Hepatocyte (in vitro differentiated cells): ENCODE data around the gene NXT1. TPM values are rescaled to one million over a fixed set of nuclear protein-coding genes. Genes with fewer than 3 reads are reported as not detected.

ENCODE experiments used
- DNase-seq: peaks from one replicate; pipeline ENCODE4 v3.0.0-alpha.2; 2016; ENCODE audit warnings: low spot score
- H2AFZ ChIP-seq: fragments of 200-600 bp; sonication (generic); 2 replicates; pipeline ENCODE4 v1.6.0; 2016; ENCODE audit warnings: antibody characterized with exemption, mild to moderate bottlenecking
- H3K27ac ChIP-seq: fragments of 200-600 bp; sonication (generic); 2 replicates; pipeline ENCODE4 v1.5.1; 2016; ENCODE audit warnings: mild to moderate bottlenecking
- H3K27me3 ChIP-seq: fragments of 200-600 bp; sonication (generic); 2 replicates; pipeline ENCODE4 v1.6.1; 2016
- H3K36me3 ChIP-seq: fragments of 200-600 bp; sonication (generic); replicated peaks from 2 replicates; pipeline ENCODE4 v1.5.1; 2016; ENCODE audit warnings: low read depth; ENCODE audit not compliant: insufficient read depth
- H3K4me1 ChIP-seq: fragments of 200-600 bp; sonication (generic); 2 replicates; pipeline ENCODE4 v1.5.1; 2016; ENCODE audit warnings: mild to moderate bottlenecking, moderate library complexity; ENCODE audit not compliant: insufficient read depth
- H3K4me2 ChIP-seq: fragments of 200-600 bp; sonication (generic); 2 replicates; pipeline ENCODE4 v1.6.0; 2016
- H3K4me3 ChIP-seq: fragments of 200-600 bp; sonication (generic); 2 replicates; pipeline ENCODE4 v1.5.1; 2016; ENCODE audit warnings: mild to moderate bottlenecking
- H3K79me2 ChIP-seq: fragments of 200-600 bp; sonication (generic); 2 replicates; pipeline ENCODE4 v1.6.0; 2017; ENCODE audit warnings: mild to moderate bottlenecking
- H3K9me2 ChIP-seq: fragments of 200-600 bp; sonication (generic); replicated peaks from 2 replicates; pipeline ENCODE4 v1.6.0; 2017; ENCODE audit warnings: mild to moderate bottlenecking; ENCODE audit not compliant: insufficient read depth
- H3K9me3 ChIP-seq: fragments of 200-600 bp; sonication (generic); 2 replicates; pipeline ENCODE4 v1.5.1; 2016; ENCODE audit warnings: low read depth, mild to moderate bottlenecking
- H4K20me1 ChIP-seq: fragments of 200-600 bp; sonication (generic); 2 replicates; pipeline ENCODE4 v1.6.0; 2016; ENCODE audit warnings: mild to moderate bottlenecking; ENCODE audit not compliant: insufficient read depth, poor library complexity, severe bottlenecking
- EZH2 ChIP-seq: fragments of 200-600 bp; sonication (generic); IDR thresholded peaks from 2 replicates; pipeline ENCODE4 v1.6.1; 2016; ENCODE audit warnings: antibody characterized with exemption, mild to moderate bottlenecking, borderline replicate concordance
- EZH2phosphoT487 ChIP-seq: fragments of 200-600 bp; sonication (generic); IDR thresholded peaks from one replicate; pipeline ENCODE4 v1.6.1; 2018; ENCODE audit warnings: antibody characterized with exemption, mild to moderate bottlenecking, low read depth, moderate library complexity; ENCODE audit not compliant: unreplicated experiment, severe bottlenecking
- WGBS: methylation state at CpG from one replicate; pipeline ENCODE4 v1.1.6; 2016; ENCODE audit warnings: low lambda C conversion rate; ENCODE audit errors: missing lambda C conversion rate; 5-methylcytosine and 5-hydroxymethylcytosine counted together
- polyA plus RNA-seq: library from polyadenylated mRNA; unstranded; fragments of >200 nt; fragmentation: Nextera tagmentation; extraction: Ambion mirVana; gene quantifications from 2 replicates; pipeline ENCODE4 v1.2.1, GENCODE V29; 2016
- total RNA-seq: library from RNA; depleted of rRNA; stranded (reverse); fragments of >200 nt; gene quantifications from 2 replicates; pipeline ENCODE4 v1.2.3, GENCODE V29; 2014
- TF ChIP-seq, protein P1 (sequence below): fragments of 200-600 bp; sonication (generic); IDR thresholded peaks from 2 replicates; pipeline ENCODE4 v1.5.1; 2016; ENCODE audit warnings: antibody characterized with exemption, mild to moderate bottlenecking; ENCODE audit not compliant: poor library complexity

The NXT1 gene
- total and polyA plus RNA-seq, 2 experiments from 2014 or later: 29.7 to 36.3 TPM

DNA sequence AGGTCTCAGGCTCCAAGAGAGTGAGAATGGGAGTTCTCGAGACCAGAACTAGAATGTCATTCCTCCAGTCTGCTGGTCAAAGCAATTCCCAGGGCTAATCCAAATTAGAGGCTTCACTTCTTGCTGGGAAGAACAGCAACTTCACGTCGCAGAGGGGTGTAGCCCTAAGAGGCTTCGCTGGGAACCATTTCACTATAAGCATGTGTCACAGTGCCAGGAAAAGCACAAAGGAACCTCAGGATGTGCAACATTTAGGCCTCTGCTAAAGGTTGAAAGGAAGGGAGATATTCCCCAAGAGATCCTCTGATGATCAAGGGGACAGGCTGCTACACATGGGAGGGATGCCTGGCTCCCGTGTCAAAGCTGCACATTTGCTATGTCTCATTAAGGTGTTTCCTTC lies 35.9 kb upstream of the NXT1 start:
- H3K79me2 ChIP-seq: no peaks in the 10 kb centered on the region
- H3K27me3 ChIP-seq: no peaks in the 10 kb centered on the region
- no peak overlapping the region for H3K4me3 ChIP-seq
- no peaks in the 10 kb centered on the region for H3K36me3 ChIP-seq
- H3K9me3 ChIP-seq: no peaks in the 10 kb centered on the region
- no peak for DNase-seq
- no peak overlapping the region for H2AFZ ChIP-seq
- TF ChIP-seq, protein P1, sequence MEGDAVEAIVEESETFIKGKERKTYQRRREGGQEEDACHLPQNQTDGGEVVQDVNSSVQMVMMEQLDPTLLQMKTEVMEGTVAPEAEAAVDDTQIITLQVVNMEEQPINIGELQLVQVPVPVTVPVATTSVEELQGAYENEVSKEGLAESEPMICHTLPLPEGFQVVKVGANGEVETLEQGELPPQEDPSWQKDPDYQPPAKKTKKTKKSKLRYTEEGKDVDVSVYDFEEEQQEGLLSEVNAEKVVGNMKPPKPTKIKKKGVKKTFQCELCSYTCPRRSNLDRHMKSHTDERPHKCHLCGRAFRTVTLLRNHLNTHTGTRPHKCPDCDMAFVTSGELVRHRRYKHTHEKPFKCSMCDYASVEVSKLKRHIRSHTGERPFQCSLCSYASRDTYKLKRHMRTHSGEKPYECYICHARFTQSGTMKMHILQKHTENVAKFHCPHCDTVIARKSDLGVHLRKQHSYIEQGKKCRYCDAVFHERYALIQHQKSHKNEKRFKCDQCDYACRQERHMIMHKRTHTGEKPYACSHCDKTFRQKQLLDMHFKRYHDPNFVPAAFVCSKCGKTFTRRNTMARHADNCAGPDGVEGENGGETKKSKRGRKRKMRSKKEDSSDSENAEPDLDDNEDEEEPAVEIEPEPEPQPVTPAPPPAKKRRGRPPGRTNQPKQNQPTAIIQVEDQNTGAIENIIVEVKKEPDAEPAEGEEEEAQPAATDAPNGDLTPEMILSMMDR: no peak
- TF ChIP-seq EZH2phosphoT487 (no peak), EZH2 (no peak)
- 97% methylated on average over 5 of the region's 5 CpGs for WGBS
- no peaks in the 10 kb centered on the region for H3K4me1 ChIP-seq
- H3K9me2 ChIP-seq: no peaks in the 10 kb centered on the region
- H3K27ac ChIP-seq: no peak overlapping the region
- no peaks in the 10 kb centered on the region for H4K20me1 ChIP-seq
- no peak overlapping the region for H3K4me2 ChIP-seq

DNA sequence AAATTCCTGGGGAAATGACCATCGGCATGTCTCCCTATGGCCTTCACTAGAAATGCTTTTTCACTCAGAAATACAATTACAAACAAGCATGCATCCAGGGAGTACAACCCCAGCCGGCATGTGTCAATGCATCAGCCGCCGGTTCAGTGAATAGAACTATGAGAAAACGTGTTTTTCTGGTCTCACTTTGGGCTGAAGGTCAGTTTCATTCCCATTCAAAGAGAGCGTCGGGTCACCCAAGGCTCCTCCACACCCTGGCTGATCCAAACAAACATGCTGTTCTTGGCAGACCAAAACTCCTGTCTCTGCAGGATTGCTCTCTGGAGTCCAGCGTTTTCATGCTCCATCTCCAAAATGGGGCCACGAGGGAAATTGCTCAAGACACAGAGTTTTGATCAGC lies 35.5 kb upstream of the NXT1 start:
- Histone ChIP-seq H3K79me2 (no peaks in the 10 kb centered on the region), H3K4me3 (no peak overlapping the region), H3K27me3 (no peaks in the 10 kb centered on the region), H4K20me1 (no peaks in the 10 kb centered on the region), H3K36me3 (no peaks in the 10 kb centered on the region), H3K9me2 (no peaks in the 10 kb centered on the region), H3K4me2 (no peak overlapping the region), H2AFZ (no peak overlapping the region), H3K4me1 (no peaks in the 10 kb centered on the region), H3K9me3 (no peaks in the 10 kb centered on the region), H3K27ac (no peak overlapping the region)
- TF ChIP-seq EZH2phosphoT487 (no peak), EZH2 (no peak)
- TF ChIP-seq, protein P1: no peak
- DNase-seq: no peak
- WGBS: 81% methylated on average over 9 of the region's 9 CpGs

DNA sequence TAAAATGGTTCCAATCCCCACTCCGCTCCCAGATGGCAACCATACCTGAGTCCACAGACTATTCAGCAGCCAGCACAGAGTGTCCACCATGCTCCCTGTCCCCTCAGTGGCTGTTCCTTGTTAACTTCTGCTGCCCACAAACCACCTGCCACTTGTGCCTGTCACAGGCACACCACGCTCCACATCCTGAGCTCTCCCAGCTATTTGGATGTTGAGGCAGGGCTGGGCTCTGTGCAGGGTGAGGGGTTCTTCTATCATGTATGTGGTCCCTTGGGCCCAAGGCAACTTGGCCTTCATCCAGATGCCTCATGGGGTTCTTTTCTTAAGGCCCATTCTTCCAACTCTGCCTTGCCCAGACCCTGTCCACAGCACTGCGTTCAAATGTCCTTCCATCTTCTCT lies 34.0 kb upstream of the NXT1 start:
- TF ChIP-seq EZH2phosphoT487: no peak
- WGBS: 100% methylated on average over 3 of the region's 3 CpGs
- H3K4me1 ChIP-seq: no peaks in the 10 kb centered on the region
- no peak for DNase-seq
- H3K9me2 ChIP-seq: no peaks in the 10 kb centered on the region
- no peaks in the 10 kb centered on the region for H3K9me3 ChIP-seq
- H3K27me3 ChIP-seq: no peaks in the 10 kb centered on the region
- no peak overlapping the region for H3K4me3 ChIP-seq
- H3K27ac ChIP-seq: no peak overlapping the region
- H3K79me2 ChIP-seq: no peaks in the 10 kb centered on the region
- no peaks in the 10 kb centered on the region for H4K20me1 ChIP-seq
- no peaks in the 10 kb centered on the region for H3K36me3 ChIP-seq
- H2AFZ ChIP-seq: no peak overlapping the region
- H3K4me2 ChIP-seq: no peak overlapping the region

DNA sequence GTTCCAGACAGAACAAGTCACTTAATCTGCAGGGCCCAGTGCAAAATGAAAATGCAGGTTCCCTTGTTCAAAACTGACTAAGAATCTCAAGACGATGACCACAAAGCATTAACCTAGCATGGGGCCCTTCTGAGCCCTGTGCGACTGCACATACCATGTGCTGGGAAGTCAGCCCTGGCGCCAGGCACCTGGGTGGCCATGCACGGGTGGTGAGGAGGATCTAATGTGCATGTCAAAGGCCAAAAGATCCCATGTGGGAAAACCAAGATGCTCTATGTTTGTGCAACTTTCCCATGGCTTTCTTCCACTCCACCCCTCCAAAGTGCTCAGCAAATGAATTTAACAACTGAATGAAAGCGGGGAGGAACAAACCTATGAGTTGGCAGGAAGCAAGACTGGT lies 33.5 kb upstream of the NXT1 start:
- H3K9me2 ChIP-seq: no peaks in the 10 kb centered on the region
- H3K27me3 ChIP-seq: no peaks in the 10 kb centered on the region

More for the DNA sequence above, 33.5 kb upstream of the NXT1 start:
- no peak overlapping the region for H3K27ac ChIP-seq
- H3K36me3 ChIP-seq: no peaks in the 10 kb centered on the region
- H3K4me2 ChIP-seq: no peak overlapping the region
- no peak for TF ChIP-seq EZH2
- TF ChIP-seq, protein P1: no peak
- TF ChIP-seq EZH2phosphoT487: no peak
- H2AFZ ChIP-seq: no peak overlapping the region
- no peak for DNase-seq
- no peaks in the 10 kb centered on the region for H3K9me3 ChIP-seq
- H3K4me1 ChIP-seq: no peaks in the 10 kb centered on the region
- no peaks in the 10 kb centered on the region for H4K20me1 ChIP-seq
- WGBS: 92% methylated on average over 5 of the region's 5 CpGs
- no peak overlapping the region for H3K4me3 ChIP-seq
- H3K79me2 ChIP-seq: no peaks in the 10 kb centered on the region
